Measurements from ENCODE around the gene RALGPS2. TPM values are rescaled to one million over a fixed set of nuclear protein-coding genes. Genes with fewer than 3 reads are reported as not detected.

The RALGPS2 gene
- total RNA-seq, 2 experiments from 2014 or later, result 1.4 to 1.9 TPM

DNA sequence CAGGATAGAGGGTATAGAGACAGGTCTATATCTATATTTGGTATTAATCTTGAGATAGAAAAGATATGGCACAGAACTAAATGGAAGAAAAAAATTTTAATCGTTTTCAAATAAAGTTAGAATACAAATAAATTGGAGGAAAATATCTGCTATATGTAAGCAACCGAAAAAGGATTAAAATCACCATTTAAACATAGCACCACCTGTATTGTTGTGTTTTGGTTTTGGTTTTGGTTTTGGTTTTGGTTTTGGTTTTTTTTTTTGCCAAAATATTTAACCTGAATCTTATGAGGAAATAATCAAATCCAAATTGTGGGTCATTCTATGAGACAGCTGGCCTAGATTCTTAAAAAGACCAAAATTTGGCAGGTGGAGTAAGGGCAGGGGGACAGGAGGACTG lies 174.4 kb downstream of the RALGPS2 start:
- Mint-ChIP-seq H3K36me3 (no peaks in the 10 kb centered on the region), H3K4me1 (peaks cover 3% of the 10 kb centered on the region), H3K4me3 (peak overlapping the region; percentile 13), H3K27me3 (no peaks in the 10 kb centered on the region), H3K27ac (peak overlapping the region; percentile 14), H3K9me3 (ENCODE audit: low read depth) (peaks cover 5% of the 10 kb centered on the region)
- ATAC-seq, result no peak
- CTCF ChIA-PET, result no interaction called here
- DNase-seq, result no peak

DNA sequence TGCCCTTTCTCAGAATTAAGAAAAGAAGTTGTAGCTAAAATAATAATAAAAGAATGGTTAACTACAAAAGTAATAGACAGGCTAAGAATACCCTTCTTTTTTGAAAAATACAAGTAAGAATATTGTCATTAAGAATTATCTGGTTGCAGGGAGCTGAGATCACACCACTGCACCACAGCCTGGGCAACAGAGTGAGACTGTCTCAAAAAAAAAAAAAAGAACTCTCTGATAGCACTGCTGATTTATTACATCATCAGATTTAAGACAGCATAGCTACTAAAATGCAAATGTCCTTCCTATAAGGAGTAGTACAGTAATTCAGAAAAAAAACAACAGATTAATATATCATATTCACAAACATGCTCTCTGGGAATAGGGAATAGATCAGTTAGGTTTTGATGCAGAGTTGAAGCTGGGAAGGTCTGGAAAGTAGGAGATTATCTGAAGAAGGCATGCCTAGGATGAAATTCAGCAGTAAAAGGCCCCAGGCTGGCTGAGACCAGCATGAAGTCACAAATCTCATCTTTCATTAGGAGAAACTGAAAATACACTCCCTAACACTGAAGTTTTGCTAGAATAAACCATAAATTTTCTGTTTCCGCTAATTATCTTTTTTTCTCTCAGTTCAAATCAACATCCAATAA lies 176.6 kb downstream of the RALGPS2 start:
- Mint-ChIP-seq H3K36me3 (no peaks in the 10 kb centered on the region), H3K4me1 (peaks cover 3% of the 10 kb centered on the region), H3K27me3 (no peaks in the 10 kb centered on the region), H3K4me3 (no peak overlapping the region), H3K27ac (no peak overlapping the region), H3K9me3 (ENCODE audit: low read depth) (peaks cover 2% of the 10 kb centered on the region)
- CTCF ChIA-PET, result no interaction called here
- no peak for ATAC-seq
- DNase-seq, result no peak

DNA sequence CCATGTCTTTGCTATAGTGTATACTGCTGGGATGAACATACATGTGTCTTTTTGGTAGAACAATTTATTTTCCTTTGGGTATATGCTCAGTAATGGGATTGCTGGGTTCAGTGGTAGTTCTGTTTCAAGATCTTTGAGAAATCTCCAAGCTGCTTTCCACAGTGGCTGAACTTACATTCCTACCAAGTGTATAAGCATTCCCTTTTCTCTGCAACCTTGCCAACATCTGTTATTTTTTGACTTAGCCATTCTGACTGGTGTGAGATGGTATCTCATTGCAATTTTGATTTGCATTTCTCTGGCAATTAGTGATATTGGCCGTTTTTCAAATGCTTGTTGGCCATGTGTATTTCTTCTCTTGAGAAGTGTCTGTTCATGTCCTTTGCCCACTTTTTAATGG lies 183.3 kb downstream of the RALGPS2 start:
- ATAC-seq (no peak), DNase-seq (no peak)
- Mint-ChIP-seq H3K4me3 (no peak overlapping the region), H3K27me3 (peaks cover 12% of the 10 kb centered on the region), H3K36me3 (peaks cover 3% of the 10 kb centered on the region), H3K27ac (no peak overlapping the region), H3K9me3 (ENCODE audit: low read depth) (peaks cover 4% of the 10 kb centered on the region), H3K4me1 (no peaks in the 10 kb centered on the region)
- CTCF ChIA-PET, result no interaction called here

DNA sequence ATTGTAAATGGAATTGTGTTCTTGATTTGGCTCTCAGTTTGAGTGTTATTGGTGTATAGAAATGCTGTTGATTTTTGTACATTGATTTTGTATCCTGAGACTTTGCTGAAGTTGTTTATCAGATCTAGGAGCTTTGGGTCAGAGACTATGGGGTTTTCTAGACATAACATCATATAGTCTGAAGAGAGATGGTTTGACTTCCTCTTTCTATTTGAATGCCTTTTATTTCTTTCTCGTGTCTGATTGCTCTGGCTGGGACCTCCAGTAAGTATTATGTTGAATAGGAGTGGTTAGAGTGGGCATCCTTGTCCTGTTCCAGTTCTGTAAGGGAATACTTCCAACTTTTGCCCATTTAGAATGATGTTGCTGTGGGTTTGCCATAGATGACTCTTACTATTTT lies 185.0 kb downstream of the RALGPS2 start:
- peaks cover 2% of the 10 kb centered on the region for H3K9me3 Mint-ChIP-seq (ENCODE audit: low read depth)
- H3K4me1 Mint-ChIP-seq, result no peaks in the 10 kb centered on the region
- no peak overlapping the region for H3K4me3 Mint-ChIP-seq
- no peak for ATAC-seq
- peaks cover 3% of the 10 kb centered on the region for H3K36me3 Mint-ChIP-seq
- peaks cover 14% of the 10 kb centered on the region for H3K27me3 Mint-ChIP-seq
- CTCF ChIA-PET, result no interaction called here
- no peak for DNase-seq
- H3K27ac Mint-ChIP-seq, result no peak overlapping the region

DNA sequence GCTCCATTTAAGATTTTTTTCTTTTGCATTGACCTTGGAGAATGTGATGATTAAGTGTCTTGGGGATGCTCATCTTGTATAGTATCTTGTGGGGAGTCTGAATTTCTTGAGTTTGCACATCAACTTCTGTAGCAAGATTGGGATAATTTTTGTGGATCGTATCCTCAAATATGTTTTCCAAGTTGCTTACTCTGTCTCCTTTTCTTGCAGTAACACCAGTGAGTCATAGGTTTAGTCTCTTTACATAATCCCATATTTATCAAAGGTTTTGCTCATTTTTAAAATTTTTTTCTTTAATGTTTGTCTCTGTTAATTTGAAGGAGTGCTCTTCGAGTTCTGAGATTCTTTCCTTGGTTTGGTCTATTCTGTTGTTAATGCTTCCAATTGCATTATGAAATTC lies 187.6 kb downstream of the RALGPS2 start:
- H3K27ac Mint-ChIP-seq, result no peak overlapping the region
- no peaks in the 10 kb centered on the region for H3K4me1 Mint-ChIP-seq
- CTCF ChIA-PET, result no interaction called here
- no peak overlapping the region for H3K4me3 Mint-ChIP-seq
- H3K36me3 Mint-ChIP-seq, result peaks cover 3% of the 10 kb centered on the region
- ATAC-seq (no peak), DNase-seq (no peak)
- peaks cover 24% of the 10 kb centered on the region for H3K27me3 Mint-ChIP-seq
- H3K9me3 Mint-ChIP-seq (ENCODE audit: low read depth), result peaks cover 2% of the 10 kb centered on the region

DNA sequence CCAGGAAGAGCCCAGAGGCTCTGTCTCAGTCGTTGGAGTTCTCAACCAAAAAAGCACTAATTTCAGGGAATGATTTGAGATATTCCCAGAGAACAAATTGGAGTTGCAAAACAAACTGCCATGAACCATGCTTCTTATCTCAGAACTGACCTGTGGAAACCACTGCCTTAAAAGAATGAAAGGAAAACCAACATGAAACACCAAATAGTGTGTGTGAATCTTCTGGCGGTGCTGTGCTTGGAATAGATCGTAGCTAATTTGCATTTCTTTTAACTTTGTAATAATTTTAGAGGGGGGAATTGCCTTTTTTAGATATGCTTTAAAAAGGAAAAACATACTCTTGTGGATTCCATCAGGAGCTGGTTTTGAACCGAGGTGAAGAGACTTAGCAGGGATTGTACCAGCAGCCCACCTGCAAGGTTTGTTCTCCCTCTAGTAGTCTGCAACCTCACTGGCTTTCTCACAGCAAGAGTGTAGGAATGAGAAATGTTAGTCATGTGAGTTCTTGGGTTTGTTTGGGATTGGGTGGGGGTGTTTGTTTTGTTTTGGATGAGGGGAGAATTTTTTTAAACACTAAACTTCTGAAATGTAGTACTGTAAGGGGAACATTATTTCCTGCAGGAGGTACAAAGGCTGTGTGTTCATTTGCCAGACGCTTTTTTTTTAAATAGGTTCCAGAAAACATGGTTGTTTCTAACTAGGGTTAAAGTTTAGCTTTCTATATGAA lies 191.6 kb downstream of the RALGPS2 start:
- H3K4me3 Mint-ChIP-seq, result no peak overlapping the region
- peaks cover 2% of the 10 kb centered on the region for H3K9me3 Mint-ChIP-seq (ENCODE audit: low read depth)
- no peak overlapping the region for H3K27ac Mint-ChIP-seq
- DNase-seq (no peak), ATAC-seq (no peak)
- H3K27me3 Mint-ChIP-seq, result peaks cover 25% of the 10 kb centered on the region
- CTCF ChIA-PET, result no interaction called here
- H3K36me3 Mint-ChIP-seq, result no peaks in the 10 kb centered on the region
- H3K4me1 Mint-ChIP-seq, result no peaks in the 10 kb centered on the region

DNA sequence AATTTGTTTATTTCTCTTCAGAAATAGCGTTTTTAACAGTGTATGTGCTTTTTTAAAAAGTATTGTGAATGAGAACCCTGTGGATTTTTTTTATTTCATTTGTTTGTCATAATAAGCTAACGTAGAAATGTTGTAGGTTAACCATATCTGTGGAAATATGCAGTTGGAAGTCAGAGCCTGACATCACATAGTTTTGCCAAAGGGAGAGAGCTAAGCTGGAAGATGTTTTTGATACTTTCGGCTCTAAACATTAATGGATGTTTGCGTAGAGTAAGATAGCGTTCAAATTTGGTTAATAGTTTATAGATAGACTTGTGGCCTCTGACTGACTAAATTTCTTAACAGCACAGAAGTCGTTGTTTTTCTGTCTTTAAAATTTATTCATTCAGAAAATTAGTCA lies 193.3 kb downstream of the RALGPS2 start:
- DNase-seq, result no peak
- Mint-ChIP-seq H3K4me1 (no peaks in the 10 kb centered on the region), H3K9me3 (ENCODE audit: low read depth) (no peaks in the 10 kb centered on the region), H3K4me3 (no peak overlapping the region), H3K27me3 (peaks cover 24% of the 10 kb centered on the region), H3K27ac (no peak overlapping the region), H3K36me3 (no peaks in the 10 kb centered on the region)
- no peak for ATAC-seq
- CTCF ChIA-PET, result no interaction called here

DNA sequence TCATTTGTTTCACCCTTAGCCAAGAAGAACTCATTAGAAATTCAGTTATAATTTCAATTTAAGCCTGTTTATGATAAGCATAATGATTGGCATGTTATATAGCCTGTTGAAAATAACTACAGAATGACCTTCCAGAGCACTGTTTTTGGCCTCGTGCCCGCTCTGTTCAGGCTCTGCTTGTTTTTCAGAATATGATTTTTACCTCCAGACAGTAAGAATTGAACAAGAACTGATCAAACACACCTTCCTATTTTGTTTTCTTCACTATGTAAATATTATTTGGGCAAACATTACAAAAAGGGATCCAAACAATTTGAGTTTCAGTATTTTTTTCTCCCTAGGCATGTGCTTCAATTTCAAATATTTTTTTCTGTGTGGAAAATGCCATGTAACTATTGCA lies 193.9 kb downstream of the RALGPS2 start:
- Mint-ChIP-seq H3K4me3 (no peak overlapping the region), H3K9me3 (ENCODE audit: low read depth) (no peaks in the 10 kb centered on the region), H3K27ac (no peak overlapping the region), H3K27me3 (peaks cover 24% of the 10 kb centered on the region), H3K36me3 (no peaks in the 10 kb centered on the region), H3K4me1 (no peaks in the 10 kb centered on the region)
- CTCF ChIA-PET, result no interaction called here
- ATAC-seq, result no peak
- no peak for DNase-seq

DNA sequence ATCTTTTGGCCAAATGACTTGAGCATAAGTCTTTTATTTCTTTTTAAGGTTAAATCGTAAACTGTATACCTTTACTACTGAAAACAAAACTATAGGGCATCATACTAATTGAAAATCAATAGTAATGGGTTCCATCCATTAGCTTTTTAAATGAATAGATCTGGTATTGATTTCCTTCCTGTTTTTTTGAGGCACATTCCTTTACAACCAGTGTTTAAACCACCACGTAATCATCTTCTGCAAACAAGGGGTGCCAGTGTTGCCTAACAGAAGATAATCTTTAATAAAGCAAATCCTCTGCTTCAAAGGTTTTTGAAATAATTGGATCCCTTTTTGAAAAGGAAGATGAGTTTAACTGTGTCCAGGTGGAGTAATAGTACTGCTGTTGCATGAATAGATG lies 194.5 kb downstream of the RALGPS2 start:
- no peak for ATAC-seq
- Mint-ChIP-seq H3K9me3 (ENCODE audit: low read depth) (peaks cover under 1% of the 10 kb centered on the region), H3K4me3 (no peak overlapping the region), H3K4me1 (no peaks in the 10 kb centered on the region), H3K27me3 (peaks cover 22% of the 10 kb centered on the region), H3K36me3 (no peaks in the 10 kb centered on the region), H3K27ac (no peak overlapping the region)
- no peak for DNase-seq
- CTCF ChIA-PET, result no interaction called here

DNA sequence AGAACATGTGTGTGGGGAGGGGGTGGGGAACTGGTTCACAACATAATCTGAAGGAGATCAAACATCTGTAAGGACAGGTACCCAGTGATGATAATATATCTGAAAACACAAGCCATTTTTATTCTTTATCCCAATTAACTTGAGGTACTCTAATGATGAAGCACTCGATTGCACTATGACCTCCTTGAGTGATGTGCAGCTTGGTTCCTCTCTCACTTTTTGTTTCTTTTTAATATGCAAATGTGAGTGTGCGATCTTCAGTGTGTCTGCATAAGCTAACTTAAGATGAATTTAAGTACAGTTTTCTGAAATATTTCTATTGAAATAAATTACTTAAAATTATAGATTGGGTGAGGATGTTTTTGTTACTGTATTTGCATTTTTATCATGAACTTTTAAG lies 196.5 kb downstream of the RALGPS2 start:
- DNase-seq (no peak), ATAC-seq (no peak)
- Mint-ChIP-seq H3K4me1 (no peaks in the 10 kb centered on the region), H3K4me3 (no peak overlapping the region), H3K27ac (no peak overlapping the region), H3K36me3 (no peaks in the 10 kb centered on the region), H3K27me3 (peaks cover 18% of the 10 kb centered on the region), H3K9me3 (ENCODE audit: low read depth) (peaks cover 5% of the 10 kb centered on the region)
- CTCF ChIA-PET, result no interaction called here

DNA sequence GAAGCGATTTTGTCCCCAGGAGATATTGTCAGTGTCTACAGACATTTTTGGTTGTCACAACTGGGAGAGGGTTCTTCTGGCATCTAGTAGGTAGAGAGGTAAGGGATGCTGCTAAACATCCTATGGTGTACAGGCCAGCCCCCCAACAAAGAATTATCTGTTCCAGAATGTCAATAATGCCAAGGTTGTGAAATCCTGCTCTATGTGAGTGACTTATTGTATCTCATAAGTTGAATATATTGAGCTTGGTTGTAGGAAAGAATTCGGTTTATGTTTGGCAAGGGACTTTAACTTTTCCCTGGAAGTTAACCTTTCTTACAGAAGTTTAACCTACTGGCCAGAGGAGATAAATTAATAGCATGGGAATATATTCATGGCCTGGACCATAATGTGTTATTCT lies 198.5 kb downstream of the RALGPS2 start:
- no peak overlapping the region for H3K4me3 Mint-ChIP-seq
- DNase-seq (no peak), ATAC-seq (no peak)
- H3K9me3 Mint-ChIP-seq (ENCODE audit: low read depth), result peaks cover 5% of the 10 kb centered on the region
- no peaks in the 10 kb centered on the region for H3K4me1 Mint-ChIP-seq
- H3K27me3 Mint-ChIP-seq, result peaks cover 15% of the 10 kb centered on the region
- no peaks in the 10 kb centered on the region for H3K36me3 Mint-ChIP-seq
- CTCF ChIA-PET, result no interaction called here
- H3K27ac Mint-ChIP-seq, result no peak overlapping the region

DNA sequence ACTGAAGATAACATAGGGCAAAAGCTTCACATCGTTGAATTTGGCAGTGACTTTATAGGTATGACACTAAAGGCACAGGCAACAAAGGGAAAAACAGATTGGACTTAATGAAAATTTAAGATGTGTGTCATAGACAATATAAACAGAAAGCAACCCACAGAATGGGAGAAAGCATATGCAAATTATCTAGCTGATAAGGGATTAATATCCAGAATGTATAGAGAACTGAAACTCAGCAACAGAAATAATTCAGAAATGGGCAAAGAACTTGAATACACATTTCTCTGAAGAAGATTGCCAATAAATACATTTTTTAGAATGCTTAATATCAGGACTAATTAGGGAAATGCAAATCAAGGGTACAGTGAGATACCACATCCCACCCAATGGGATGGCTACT lies 201.0 kb downstream of the RALGPS2 start:
- CTCF ChIA-PET, result no interaction called here
- Mint-ChIP-seq H3K9me3 (ENCODE audit: low read depth) (peaks cover 5% of the 10 kb centered on the region), H3K27me3 (peaks cover 21% of the 10 kb centered on the region), H3K4me1 (no peaks in the 10 kb centered on the region), H3K4me3 (no peak overlapping the region), H3K36me3 (no peaks in the 10 kb centered on the region), H3K27ac (no peak overlapping the region)
- no peak for ATAC-seq
- DNase-seq, result no peak

DNA sequence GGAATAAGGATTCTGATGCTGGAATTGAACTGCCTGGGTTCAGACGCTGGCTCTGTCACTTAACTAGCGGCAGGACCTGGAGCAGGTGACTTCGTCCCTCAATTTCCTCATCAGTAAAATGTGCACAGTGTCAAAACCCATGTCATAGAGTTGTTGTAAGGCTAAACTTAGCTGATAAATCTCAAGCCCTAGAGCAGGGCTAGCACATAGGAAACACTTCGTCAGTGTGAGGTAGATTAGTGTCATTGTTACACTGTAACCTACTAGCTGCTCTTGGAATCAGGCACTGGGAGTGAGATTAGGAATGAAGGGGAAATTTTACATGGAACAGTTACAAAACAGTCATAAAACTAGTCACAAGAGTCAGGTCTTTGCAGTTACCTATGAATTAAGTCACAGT lies 202.0 kb downstream of the RALGPS2 start:
- DNase-seq (no peak), ATAC-seq (no peak)
- Mint-ChIP-seq H3K4me3 (no peak overlapping the region), H3K4me1 (no peaks in the 10 kb centered on the region), H3K27ac (no peak overlapping the region), H3K36me3 (no peaks in the 10 kb centered on the region), H3K27me3 (peaks cover 20% of the 10 kb centered on the region), H3K9me3 (ENCODE audit: low read depth) (peaks cover 5% of the 10 kb centered on the region)
- CTCF ChIA-PET, result no interaction called here

DNA sequence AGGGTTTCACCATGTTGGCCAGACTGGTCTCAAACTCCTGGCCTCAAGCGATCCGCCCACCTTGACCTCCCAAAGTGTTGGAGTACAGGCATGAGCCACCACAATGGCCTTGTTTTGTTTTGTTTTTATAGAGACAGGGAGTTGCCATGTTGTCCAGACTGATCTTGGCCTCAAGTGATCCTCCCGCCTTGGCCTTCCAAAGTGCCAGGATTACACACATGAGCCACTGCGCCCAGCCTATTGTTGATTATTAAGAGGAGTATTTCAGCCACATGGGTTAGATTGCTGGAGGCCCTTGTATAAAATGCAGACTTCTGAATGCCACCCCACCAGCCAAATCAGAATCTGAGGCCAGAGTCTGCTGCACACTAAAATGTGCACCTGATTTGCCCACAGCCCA lies 203.0 kb downstream of the RALGPS2 start:
- peaks cover 15% of the 10 kb centered on the region for H3K27me3 Mint-ChIP-seq
- ATAC-seq (no peak), DNase-seq (no peak)
- H3K4me1 Mint-ChIP-seq, result no peaks in the 10 kb centered on the region
- peaks cover 5% of the 10 kb centered on the region for H3K9me3 Mint-ChIP-seq (ENCODE audit: low read depth)
- H3K36me3 Mint-ChIP-seq, result no peaks in the 10 kb centered on the region
- CTCF ChIA-PET, result no interaction called here
- no peak overlapping the region for H3K27ac Mint-ChIP-seq
- H3K4me3 Mint-ChIP-seq, result no peak overlapping the region

All from activated CD8-positive, alpha-beta memory T cell treated with anti-CD3 and anti-CD28 coated beads, Interleukin-2, amount 10 ng/mL, durations not matched to agents 7 days and 5 days (primary cell).